Stimulated activated CD4-positive, alpha-beta T cell treated with anti-CD3 and anti-CD28 coated beads, Interleukin-1b, Interleukin-23, amount 100 ng/mL, for 24 hours (primary cell): ENCODE results near the gene COL18A1.
"Not testable (repeated sequence)": the region's sequence is repeated elsewhere in the genome, so short reads cannot be mapped to it uniquely, and the experiment has no call there.

Experiments used
- DNase-seq, 4 experiments: peaks; one replicate each; pipeline ENCODE4 v3.0.0-alpha.2; 2020; ENCODE audit warnings: low read depth in 4 of 4, low spot score in 1 of 4

Gene COL18A1

DNA sequence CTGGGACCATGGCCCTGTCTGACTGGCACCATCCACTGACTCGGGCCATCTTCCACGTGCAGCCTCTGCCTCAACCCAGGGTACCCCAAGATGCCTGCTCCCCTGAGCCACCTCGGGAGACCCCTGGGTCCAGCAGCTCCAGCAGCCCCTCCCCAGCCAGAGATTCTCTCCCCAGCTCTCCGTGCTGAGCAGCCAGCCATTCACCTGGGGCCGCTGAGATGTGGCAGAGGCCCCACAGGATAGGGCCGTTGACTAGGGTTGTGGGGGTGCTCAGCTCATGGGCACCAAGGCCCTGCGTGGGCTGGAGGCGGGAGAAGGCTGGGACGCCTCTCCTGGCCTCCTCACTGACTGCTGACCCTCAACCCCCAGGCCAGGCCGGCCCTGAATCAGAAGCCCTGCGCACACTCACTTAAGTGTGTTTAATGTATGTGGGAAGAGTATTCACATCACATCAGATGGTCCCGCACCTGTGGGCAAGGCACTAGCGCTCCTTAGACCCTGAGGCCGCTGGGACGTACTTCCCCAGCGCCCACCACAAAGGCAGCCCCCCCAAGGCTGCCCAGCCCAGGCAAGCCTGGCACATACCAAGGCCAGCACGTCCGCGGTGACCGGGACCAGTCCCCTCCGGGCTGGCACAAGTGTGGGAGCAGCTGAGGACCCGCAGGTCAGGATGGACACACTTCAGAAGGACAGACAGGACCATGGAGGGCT, 109.5 kb downstream of the COL18A1 start:
- no peak for DNase-seq

DNA sequence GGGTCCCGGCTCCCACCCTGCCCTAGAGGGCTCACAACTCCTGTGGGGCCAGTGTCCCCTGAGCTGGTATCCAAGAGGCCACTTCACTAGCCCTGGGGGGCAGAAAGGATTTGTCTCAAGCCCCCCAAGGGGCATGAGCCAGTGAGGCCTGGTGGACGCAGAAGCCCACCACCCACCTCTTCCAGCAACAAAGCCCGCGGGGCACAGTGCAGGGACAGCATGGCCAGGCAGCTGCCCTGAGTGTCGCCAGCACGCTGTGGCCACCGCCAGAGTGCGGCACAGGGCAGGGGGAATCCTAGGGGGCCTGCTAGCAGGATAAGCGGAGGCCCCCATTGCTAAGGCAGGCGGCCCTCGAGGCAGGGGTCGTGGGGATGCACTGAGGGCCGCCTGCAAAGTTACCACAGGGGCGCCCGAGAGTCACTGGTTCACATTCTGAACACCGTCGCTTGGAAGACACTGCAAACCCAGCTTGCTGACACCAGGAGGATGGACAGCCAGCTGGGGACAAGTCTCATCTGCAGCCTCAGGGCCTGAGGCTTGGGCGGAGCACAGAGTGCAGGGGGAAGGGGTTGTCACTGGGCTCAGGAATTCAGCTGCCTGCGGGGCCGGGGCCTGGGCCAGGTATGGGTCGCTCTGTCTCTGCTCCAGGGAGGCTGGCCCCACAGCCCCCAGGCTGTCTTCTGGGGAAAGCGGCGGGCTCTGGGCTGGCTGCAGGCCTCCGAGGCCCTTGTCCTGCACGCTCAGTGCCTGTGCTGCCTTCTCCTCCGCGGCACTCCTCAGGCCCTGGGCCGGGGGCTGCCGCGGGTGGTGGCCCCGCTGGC, 110.5 kb downstream of the COL18A1 start:
- DNase-seq: no peak

DNA sequence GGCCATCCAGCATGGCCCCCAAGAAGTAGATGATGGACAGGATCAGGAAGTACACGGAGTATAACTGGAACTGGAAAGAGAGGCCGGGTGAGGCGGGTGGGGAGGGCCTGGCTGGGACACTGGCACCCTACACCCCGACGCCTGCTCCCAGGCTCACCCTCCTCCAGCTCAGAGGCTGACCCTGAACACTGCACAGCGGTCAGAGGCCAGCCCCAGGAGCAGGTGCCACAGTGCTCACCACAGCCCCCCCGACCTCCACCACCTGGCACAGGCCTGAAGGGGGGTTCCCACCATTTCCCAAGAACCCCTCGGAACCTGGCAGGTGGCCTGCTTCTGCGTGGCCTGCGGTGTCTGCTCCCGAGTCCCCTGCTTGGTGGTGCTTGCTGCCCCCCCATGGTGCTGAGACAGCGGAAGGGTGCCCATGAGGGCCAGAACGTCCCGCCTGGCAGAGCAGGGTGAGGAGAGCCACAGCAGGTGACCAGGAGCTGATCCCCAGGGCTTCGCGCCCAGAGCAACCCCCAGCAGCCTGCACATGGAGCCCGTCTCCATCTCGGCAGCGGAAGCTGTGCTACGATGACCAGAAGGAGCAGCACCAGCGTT, 111.2 kb downstream of the COL18A1 start:
- DNase-seq: no peak

DNA sequence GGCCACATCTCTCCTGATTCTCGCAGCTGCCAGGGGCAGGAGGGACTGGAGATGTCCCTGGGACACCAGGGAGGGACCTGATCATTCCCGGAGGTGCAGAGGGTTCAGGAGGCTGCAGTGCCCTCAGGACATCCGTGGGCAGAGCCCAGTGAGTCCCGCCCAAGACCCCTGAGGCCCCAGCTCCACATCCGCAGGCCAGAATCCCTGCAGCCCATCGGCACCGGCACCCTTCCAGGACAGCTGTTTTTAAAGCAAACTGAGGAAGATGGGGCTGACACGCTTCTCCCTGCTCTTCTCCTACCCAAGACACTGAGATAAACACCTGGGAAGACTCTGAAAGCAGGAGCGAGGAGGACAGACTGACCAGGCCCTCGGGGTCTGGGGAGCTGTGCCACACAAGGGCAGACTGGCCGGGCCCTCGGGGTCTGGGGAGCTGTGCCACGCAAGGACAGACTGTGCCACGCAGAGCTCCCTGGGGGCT, 111.7 kb downstream of the COL18A1 start:
- no peak for DNase-seq

DNA sequence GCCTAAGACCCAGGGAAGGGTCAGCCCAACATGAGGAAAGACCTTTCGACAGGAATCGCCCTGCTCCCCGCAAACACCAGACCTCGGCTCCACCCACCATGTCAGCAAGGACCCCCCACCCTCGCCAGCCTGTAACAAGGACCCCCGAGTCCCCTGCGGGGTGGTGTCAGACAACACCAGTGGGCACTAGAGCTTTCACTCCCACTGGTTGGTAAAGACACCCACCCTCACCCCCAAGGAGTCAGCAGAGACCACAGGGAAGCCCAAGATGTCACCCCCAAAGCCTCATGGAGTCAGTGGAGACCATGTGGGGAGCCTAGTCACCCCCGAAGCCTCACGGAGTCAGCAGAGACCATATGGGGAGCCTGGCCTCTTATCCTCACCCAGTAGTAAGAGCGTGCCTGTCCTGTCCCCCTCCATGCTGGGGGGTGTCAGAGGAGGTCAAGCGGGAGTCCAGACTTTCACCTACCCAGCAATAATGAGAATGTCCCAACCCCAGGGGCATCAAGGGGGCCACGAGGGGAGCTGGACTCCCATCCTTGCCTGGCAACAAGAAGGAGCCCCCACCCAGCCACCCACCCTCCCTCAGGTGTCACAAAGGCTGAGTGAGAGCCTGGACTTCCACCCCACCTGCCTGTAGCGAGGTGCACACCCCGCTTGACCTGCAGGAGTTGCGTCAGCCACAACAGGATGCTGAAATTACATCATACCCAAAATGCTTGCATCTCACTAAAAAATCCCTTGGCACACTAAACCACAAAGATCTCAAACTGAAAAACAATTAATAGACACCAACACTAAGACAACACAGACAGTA, 112.5 kb downstream of the COL18A1 start:
- DNase-seq: no peak

DNA sequence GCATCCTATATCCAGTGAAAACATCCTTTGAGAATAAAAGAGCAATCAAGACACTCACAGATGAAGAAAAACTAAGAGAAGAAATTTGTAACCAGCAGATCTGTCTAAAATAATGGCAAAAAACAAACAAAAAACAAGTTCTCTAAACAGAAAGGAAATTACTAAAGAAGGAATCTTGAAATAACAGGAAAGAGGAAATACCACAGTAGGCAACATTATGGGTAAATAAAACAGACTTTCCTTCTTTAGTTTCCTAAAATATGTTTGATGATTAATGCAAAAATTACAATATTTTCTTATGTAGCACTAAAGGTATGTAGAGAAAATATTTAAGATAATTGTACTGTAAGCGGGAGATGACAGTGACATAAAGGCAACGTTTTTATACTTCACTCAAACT, 113.8 kb downstream of the COL18A1 start:
- DNase-seq: no peak

DNA sequence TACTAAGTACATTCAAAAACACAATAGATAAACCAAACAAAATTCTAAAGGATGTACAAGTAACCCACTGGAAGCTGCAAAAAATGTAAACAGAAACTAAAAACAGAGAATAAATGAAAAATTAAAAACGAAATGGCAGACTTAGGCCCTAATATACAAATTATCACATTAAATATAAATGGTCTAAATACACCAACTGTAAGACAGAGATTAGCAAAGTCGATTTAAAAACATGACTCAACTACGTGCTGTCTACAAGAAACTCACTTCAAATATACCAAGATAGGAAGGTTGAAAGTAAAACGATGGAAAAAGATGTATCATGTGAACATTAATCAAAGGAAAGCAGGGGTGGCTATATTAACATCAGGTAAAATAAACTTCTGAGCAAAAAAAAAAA, 114.2 kb downstream of the COL18A1 start:
- no peak for DNase-seq

DNA sequence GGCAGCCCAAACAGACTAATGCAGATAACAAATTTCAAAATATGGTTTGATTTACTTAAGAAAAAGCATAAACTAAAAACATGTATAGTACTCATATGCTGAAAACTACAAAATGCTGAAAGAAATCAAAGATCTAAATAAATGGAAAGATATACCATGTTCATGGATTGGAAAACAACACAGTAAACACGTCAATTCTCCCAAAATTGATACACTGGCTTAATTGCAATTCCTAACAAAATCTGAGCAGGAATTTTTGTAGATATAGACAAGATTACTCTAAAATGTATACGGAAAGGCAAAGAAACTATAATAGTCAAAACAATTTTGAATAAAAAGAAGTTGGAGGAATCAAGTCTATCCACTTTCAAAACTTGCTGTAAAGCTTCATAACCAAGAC, 116.3 kb downstream of the COL18A1 start:
- DNase-seq: no peak

DNA sequence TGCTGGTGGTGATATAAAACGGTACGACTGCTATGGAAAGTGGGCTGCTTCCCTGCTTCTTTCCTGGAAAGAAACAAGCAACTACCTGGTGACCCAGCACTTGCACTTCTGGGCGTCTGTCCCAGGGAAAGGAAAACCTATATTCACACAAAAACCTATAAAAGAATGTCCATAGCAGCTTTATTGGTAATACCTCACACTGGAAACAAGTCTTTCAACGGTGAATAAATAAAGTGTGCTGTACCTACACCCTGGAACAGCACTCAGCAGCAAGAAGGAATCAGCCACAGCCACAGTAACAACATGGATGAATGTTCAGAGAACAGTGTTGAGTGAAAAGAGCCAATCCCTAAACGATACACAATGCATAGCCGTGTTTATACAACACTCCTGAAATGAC, 117.4 kb downstream of the COL18A1 start:
- no peak for DNase-seq

DNA sequence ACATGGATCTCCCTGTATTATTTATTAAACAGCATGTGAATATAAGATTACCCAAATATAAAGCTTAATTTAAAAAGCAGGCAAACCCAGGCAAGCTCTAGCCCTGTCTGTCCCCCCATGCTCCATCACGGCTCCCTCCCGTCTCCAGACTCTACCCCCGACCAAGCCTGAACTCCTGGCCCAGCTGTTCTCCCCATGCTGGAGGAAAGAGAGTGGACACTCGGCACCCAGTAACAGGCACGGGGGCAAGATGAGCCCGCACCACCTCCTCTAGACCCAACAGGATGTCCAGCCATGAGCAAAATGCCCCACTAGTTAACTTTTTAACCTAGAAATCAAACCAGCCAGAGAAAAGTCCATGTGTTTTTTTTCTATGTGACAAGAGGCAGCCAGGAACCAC, 118.0 kb downstream of the COL18A1 start:
- no peak for DNase-seq

DNA sequence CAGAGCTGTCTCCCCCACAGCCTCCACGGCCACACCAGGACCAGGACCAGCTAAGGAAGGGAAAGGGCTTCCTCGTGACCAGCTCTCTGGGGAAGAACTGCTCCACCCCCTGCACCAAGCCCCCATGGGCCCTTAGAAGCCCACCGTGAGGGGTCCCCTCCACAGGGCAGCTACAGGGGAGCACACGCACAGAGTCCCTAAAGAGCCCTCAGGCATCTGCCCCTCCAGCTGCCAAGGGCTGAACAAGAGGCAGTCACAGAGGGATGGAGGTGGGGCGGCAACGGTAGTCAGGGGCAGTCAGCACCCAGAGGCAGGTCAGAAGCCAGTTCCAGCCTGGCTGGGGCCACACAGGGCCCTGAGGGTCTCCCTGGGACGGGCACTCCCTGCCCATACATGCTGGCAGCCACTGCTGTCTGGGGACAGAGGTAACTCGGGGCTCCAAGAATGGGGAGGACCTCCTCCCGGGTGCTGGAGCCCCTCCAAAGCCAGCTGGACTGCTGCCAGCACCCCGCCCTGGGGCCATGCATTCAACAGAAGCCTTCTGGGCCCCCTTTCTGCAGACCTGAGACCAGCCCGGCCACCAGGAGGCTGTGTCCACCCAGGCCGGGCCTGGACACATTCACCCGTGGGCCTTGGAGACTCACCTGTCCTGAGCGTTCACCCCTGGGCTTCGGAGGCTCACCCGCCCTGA, 118.6 kb downstream of the COL18A1 start:
- DNase-seq: no peak

DNA sequence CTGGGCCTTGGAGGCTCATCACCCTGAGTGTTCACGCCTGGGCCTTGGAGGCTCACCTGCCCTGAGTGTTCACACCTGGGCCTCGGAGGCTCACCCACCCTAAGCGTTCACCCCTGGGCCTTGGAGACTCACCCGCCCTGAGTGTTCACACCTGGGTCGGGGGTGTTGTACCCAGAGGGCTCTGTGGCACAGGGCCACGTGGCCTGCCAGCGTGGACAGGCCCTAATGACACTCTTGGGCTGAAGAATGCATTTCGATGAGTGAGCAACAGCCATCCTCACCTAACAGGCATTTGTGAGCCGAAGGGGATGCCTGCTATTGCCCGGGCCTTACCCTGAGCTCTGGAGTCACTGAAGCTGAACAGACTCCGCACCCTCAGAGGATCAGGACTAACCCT, 119.8 kb downstream of the COL18A1 start:
- no peak for DNase-seq

DNA sequence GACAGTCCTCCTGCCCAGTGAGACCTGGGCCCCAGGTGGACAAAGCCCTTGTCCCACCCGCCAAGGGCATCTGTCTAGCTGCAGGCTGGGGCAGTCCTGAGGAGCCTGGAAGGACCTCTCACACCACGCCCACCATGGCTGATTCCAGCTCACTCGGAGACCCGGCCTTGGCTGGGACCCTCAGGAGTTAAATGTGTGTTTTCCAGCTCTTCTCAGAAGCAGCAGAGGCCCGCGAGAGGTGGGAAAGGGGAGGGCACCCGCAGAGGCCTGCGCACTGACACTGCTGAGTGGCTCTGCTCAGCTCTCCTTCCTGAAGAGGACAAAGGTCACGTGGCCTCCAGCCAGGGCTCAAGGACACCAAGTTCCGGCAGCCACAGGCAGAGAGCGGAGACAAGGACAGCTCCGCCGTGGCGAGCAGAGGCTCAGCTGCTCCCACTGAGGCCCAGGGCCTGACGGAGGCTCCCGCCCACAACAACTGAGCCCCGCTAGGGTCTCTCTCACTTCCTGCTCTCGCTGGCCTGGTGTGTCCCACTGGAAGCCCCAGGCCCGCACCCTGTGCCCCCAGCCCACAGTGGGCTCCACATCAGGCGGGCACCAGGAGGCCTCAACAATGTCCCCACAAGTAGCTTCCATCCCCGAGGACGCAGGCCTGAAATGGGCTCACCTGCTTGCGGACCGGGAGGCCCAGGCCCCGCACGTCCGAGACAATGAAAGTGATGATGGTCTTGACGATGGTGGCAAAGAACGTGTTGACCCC, 120.4 kb downstream of the COL18A1 start:
- no peak for DNase-seq

DNA sequence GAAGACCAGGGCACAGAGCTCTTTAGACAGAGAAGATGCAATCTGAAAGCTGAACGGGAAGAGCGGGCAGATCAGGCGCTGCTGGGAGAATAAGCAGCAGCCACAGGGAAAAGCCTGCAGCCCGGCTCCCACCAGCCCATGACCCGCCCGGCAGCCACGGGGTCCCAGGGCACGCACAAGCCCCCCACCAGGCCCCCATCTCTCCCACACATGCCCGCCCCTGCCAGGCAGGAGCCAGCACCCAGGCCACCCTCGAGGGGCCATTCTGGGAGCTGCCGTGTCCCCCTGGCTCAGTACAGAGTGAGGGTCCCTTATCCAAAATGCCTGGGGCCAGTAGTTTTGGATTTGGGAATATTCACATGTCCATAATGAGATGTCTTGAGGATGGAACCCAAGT, 120.9 kb downstream of the COL18A1 start:
- DNase-seq: no peak

DNA sequence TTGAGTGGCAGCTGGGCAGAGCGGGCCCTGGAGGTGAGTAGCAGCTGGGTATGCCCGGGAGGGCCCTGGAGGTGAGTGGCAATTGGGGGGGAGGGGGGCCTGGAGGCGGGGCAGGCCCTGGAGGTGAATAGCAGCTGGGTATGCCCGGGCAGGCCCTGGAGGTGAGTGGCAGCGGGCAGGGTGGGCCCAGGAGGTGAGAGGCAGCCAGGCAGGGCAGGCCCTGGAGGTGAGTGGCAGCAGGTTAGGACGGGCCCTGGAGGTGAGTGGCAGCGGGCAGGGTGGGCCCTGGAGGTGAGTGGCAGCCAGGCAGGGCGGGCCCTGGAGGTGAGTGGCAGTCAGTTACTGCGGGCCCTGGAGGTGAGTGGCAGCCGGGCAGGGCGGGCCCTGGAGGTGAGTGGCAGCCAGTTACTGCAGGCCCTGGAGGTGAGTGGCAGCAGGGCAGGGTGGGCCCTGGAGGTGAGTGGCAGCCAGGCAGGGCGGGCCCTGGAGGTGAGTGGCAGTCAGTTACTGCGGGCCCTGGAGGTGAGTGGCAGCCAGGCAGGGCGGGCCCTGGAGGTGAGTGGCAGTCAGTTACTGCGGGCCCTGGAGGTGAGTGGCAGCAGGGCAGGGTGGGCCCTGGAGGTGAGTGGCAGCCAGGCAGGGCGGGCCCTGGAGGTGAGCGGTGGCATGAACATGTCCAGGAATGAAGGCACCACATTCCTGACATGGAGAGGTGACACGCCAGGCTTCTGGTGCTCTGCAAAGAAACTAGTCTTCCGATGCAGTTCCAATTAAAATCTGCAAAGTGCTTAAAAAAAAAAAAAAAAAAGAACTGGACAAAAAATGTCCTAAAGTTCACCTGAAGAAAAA, 122.4 kb downstream of the COL18A1 start:
- not testable (repeated sequence) for DNase-seq

DNA sequence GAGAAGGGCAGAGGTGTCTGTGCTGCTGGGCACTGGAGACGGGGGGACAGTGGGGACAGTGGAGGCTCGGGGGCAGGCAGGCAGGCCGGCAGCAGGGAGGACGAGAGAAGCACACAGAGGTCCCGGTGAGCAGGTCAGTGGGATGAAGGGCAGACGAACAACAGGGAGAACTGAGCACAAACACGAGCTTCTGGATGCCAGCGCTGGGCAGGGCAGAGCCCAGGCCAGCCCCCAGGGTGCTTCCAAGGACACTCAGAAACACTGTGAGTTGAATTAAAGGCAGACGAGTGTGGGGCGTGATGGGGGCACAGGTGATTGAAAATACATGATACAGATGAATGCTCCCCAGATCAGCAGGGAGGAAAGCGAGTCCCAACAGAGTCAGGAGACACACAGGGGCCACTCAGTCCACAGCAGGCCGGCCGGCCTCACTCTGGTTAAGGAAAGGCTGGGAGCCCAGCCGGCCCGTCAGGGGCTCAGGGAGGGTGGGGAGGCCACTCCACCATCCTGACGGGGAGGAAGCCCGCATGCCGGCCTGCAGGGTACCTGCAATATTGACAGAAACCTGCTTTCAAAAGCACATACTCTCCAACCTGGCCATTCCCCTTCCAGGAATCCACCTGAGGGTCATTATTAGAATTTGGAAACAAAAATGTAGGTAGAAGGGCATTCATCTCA, 123.2 kb downstream of the COL18A1 start:
- no peak for DNase-seq

DNA sequence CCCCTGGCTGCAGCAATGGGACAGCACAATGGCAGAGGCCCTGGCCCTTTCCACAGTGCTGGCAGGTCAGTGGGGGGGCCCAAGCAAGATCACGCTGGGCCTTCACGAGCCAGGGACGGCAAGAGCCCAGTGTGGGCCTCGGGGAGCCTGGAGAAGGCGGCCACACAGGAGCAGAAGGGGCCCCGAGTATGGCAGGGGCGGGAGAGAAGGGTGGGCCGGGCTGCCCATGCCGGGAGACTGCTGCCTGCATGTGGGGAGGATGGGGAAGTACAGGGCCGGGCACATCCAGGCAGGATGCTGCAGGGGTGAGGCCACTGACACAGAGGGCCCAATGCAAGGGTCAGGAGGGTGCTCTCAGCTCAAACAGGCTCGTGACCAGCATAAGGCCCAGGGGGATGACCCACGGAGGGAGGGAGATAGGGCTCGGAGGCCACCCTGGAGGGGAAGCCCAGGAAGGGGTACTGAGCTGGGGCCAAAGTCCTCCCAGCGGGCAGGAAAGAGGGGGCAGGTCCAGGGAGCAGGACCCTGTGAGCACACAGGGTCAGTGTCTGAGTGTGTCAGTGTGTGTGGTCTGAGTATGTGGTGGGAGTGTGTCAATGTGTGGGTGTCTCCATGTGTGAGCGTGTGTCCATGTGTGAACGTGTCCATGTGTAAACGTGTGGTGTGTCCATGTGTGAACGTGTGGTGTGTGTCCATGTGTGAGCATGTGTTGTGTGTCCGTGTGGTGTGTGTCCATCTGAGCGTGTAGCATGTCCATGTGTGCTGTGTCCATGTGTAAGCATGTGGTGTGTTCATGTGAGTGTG, 124.2 kb downstream of the COL18A1 start:
- DNase-seq: no peak
